ENCODE measurements around the gene CCDC61.

The CCDC61 gene

GRCh38 chr19:46043519-46043918 is 48.3 kb downstream of the CCDC61 start:
- no peak for DNase-seq

- DNase-seq = no peak
These were observed 54.3 kb downstream of the CCDC61 start for GRCh38 chr19:46049597-46049996.

GRCh38 chr19:46052896-46053295 is 57.6 kb downstream of the CCDC61 start:
- no peak for DNase-seq

- no peak for DNase-seq
These were observed 61.3 kb downstream of the CCDC61 start for GRCh38 chr19:46056536-46056935.

GRCh38 chr19:46058778-46059177 is 63.5 kb downstream of the CCDC61 start:
- no peak for DNase-seq

GRCh38 chr19:46060012-46060411 is 64.7 kb downstream of the CCDC61 start:
- no peak for DNase-seq

- no peak for DNase-seq
These were observed 67.9 kb downstream of the CCDC61 start for GRCh38 chr19:46063201-46063600.

- no peak for DNase-seq
These were observed 70.3 kb downstream of the CCDC61 start for GRCh38 chr19:46065486-46066071.

- no peak for DNase-seq
These were observed 71.2 kb downstream of the CCDC61 start for GRCh38 chr19:46066471-46066870.

GRCh38 chr19:46067691-46068090 is 72.4 kb downstream of the CCDC61 start:
- no peak for DNase-seq
